HG03064 (cell line): ENCODE measurements around the gene EGFL8.
"Not testable (repeated sequence)": the region's sequence is repeated elsewhere in the genome, so short reads cannot be mapped to it uniquely, and the experiment has no call there.

ENCODE experiments used
- ATAC-seq: cut with Tn5 transposase; IDR thresholded peaks from one replicate; pipeline ENCODE4 v1.9.1; 2021; ENCODE audit warnings: low read depth; ENCODE audit not compliant: unreplicated experiment

Gene EGFL8

GRCh38 chr6:32182555-32182981 is 18.2 kb downstream of the EGFL8 start:
- no peak for ATAC-seq

GRCh38 chr6:32183030-32183429 is 18.6 kb downstream of the EGFL8 start:
- no peak for ATAC-seq

GRCh38 chr6:32183483-32184083 is 19.2 kb downstream of the EGFL8 start:
- no peak for ATAC-seq

- no peak for ATAC-seq
These were observed 19.8 kb downstream of the EGFL8 start, which contains the start of gene AGER for GRCh38 chr6:32184084-32184640. Gene AGER (minus strand): TSS chr6:32184253. CDS start chr6:32184222, 31 bp downstream.

- ATAC-seq: not testable (repeated sequence)
These were observed 21.3 kb downstream of the EGFL8 start for GRCh38 chr6:32185681-32186131.

GRCh38 chr6:32186151-32186840 is 21.9 kb downstream of the EGFL8 start:
- not testable (repeated sequence) for ATAC-seq

- ATAC-seq: no peak
These were observed 22.8 kb downstream of the EGFL8 start for GRCh38 chr6:32187009-32187709.

GRCh38 chr6:32187725-32188380 is 23.5 kb downstream of the EGFL8 start:
- not testable (repeated sequence) for ATAC-seq

GRCh38 chr6:32188381-32189068 is 24.1 kb downstream of the EGFL8 start:
- no peak for ATAC-seq

GRCh38 chr6:32189069-32189741 is 24.8 kb downstream of the EGFL8 start:
- ATAC-seq: no peak

GRCh38 chr6:32189742-32190053 is 25.3 kb downstream of the EGFL8 start:
- no peak for ATAC-seq

- no peak for ATAC-seq
These were observed 25.9 kb downstream of the EGFL8 start, which contains the start of gene PBX2 for GRCh38 chr6:32190054-32190851. Gene PBX2 (minus strand): TSS chr6:32190202. CDS start chr6:32189915, 287 bp downstream.

GRCh38 chr6:32190911-32191677 is 26.7 kb downstream of the EGFL8 start:
- ATAC-seq: no peak

- ATAC-seq: no peak
These were observed 27.6 kb downstream of the EGFL8 start for GRCh38 chr6:32191696-32192607.

GRCh38 chr6:32192608-32193039 is 28.2 kb downstream of the EGFL8 start, which contains the start of gene GPSM3:
Gene GPSM3 (minus strand): TSS chr6:32192643. CDS start chr6:32192513, 130 bp downstream.
- no peak for ATAC-seq

- ATAC-seq: not testable (repeated sequence)
These were observed 28.7 kb downstream of the EGFL8 start for GRCh38 chr6:32193096-32193495.

GRCh38 chr6:32194388-32194787 is 30.0 kb downstream of the EGFL8 start:
- ATAC-seq: no peak
